Chondrocyte (in vitro differentiated cells): ENCODE measurements around the gene HS2ST1. TPM values are rescaled to one million over a fixed set of nuclear protein-coding genes. Genes with fewer than 3 reads are reported as not detected.
"Not testable (repeated sequence)": the region's sequence is repeated elsewhere in the genome, so short reads cannot be mapped to it uniquely, and the experiment has no call there.

Experiments
- DNase-seq: peaks from one replicate; pipeline ENCODE4 v3.0.0; 2021; ENCODE audit warnings: mixed read lengths, low spot score
- H3K27ac Mint-ChIP-seq: one replicate; pipeline ENCODE4 v1.8.0; 2021; ENCODE audit warnings: mild to moderate bottlenecking, moderate library complexity, mixed read lengths; ENCODE audit not compliant: unreplicated experiment
- H3K27me3 Mint-ChIP-seq: 2 replicates; pipeline ENCODE4 v1.8.0; 2021; ENCODE audit warnings: low read depth, mixed read lengths
- H3K36me3 Mint-ChIP-seq: 2 replicates; pipeline ENCODE4 v1.8.0; 2021; ENCODE audit warnings: low read depth, mixed read lengths
- H3K4me1 Mint-ChIP-seq: 2 replicates; pipeline ENCODE4 v1.8.0; 2021; ENCODE audit warnings: low read depth, mild to moderate bottlenecking, mixed read lengths
- H3K4me3 Mint-ChIP-seq: one replicate; pipeline ENCODE4 v1.8.0; 2021; ENCODE audit warnings: mild to moderate bottlenecking, moderate library complexity, mixed read lengths; ENCODE audit not compliant: unreplicated experiment
- H3K9me3 Mint-ChIP-seq: 2 replicates; pipeline ENCODE4 v1.8.0; 2021; ENCODE audit warnings: low read depth, mixed read lengths
- CTCF ChIP-seq: fragments of 200-600 bp; sonication (generic); IDR thresholded peaks from 2 replicates; pipeline ENCODE4 v1.5.0; 2021; ENCODE audit warnings: antibody characterized with exemption, mild to moderate bottlenecking, moderate library complexity
- total RNA-seq: library from RNA; stranded (reverse); gene quantifications from 3 replicates; pipeline ENCODE4 v1.2.1, GENCODE V29; 2021

Gene HS2ST1
- total RNA-seq, 1 donor from 2014 or later, result 26.7 TPM

- H3K27me3 Mint-ChIP-seq, result no peaks in the 10 kb centered on the region
- no peak overlapping the region for H3K27ac Mint-ChIP-seq
- no peak for DNase-seq
- H3K36me3 Mint-ChIP-seq, result no peaks in the 10 kb centered on the region
- no peak for TF ChIP-seq CTCF
- no peaks in the 10 kb centered on the region for H3K4me1 Mint-ChIP-seq
- H3K4me3 Mint-ChIP-seq, result no peak overlapping the region
- no peaks in the 10 kb centered on the region for H3K9me3 Mint-ChIP-seq
These were observed 67.2 kb downstream of the HS2ST1 start for GRCh38 chr1:86981482-86982213.

GRCh38 chr1:86983677-86984076, 69.2 kb downstream of the HS2ST1 start:
- H3K9me3 Mint-ChIP-seq, H3K4me1 Mint-ChIP-seq, H3K4me3 Mint-ChIP-seq, DNase-seq, H3K27ac Mint-ChIP-seq, H3K27me3 Mint-ChIP-seq, H3K36me3 Mint-ChIP-seq: not testable (repeated sequence)

- DNase-seq, result no peak
- Mint-ChIP-seq H3K36me3 (no peaks in the 10 kb centered on the region), H3K4me3 (no peak overlapping the region), H3K27me3 (no peaks in the 10 kb centered on the region), H3K9me3 (no peaks in the 10 kb centered on the region), H3K27ac (no peak overlapping the region), H3K4me1 (no peaks in the 10 kb centered on the region)
- TF ChIP-seq CTCF, result no peak
These were observed 73.0 kb downstream of the HS2ST1 start for GRCh38 chr1:86987446-86987845.

- H3K27me3 Mint-ChIP-seq, result no peaks in the 10 kb centered on the region
- H3K4me3 Mint-ChIP-seq, result no peak overlapping the region
- H3K36me3 Mint-ChIP-seq, result no peaks in the 10 kb centered on the region
- TF ChIP-seq CTCF, result no peak
- H3K4me1 Mint-ChIP-seq, result peaks cover 11% of the 10 kb centered on the region
- no peaks in the 10 kb centered on the region for H3K9me3 Mint-ChIP-seq
- no peak for DNase-seq
- H3K27ac Mint-ChIP-seq, result no peak overlapping the region
These were observed 74.4 kb downstream of the HS2ST1 start for GRCh38 chr1:86988835-86989234.

- not testable (repeated sequence) for H3K4me3 Mint-ChIP-seq, H3K36me3 Mint-ChIP-seq, H3K27ac Mint-ChIP-seq, DNase-seq, H3K9me3 Mint-ChIP-seq, H3K27me3 Mint-ChIP-seq
- peaks cover 12% of the 10 kb centered on the region for H3K4me1 Mint-ChIP-seq
These were observed 75.3 kb downstream of the HS2ST1 start for GRCh38 chr1:86989690-86990089.

GRCh38 chr1:86990826-86991225, 76.4 kb downstream of the HS2ST1 start:
- no peak overlapping the region for H3K4me3 Mint-ChIP-seq
- DNase-seq, result no peak
- no peak overlapping the region for H3K27ac Mint-ChIP-seq
- no peaks in the 10 kb centered on the region for H3K9me3 Mint-ChIP-seq
- H3K4me1 Mint-ChIP-seq, result peaks cover 17% of the 10 kb centered on the region
- H3K36me3 Mint-ChIP-seq, result no peaks in the 10 kb centered on the region
- H3K27me3 Mint-ChIP-seq, result no peaks in the 10 kb centered on the region
- TF ChIP-seq CTCF, result no peak
